Middle frontal gyrus (tissue), 1 donor: ENCODE results near the gene SRD5A2.
"Not testable (repeated sequence)": the region's sequence is repeated elsewhere in the genome, so short reads cannot be mapped to it uniquely, and the experiment has no call there.

Source experiments
- DNase-seq: peaks from one replicate; pipeline ENCODE4 v3.0.0-alpha.2; 2015; ENCODE audit warnings: low spot score; ENCODE audit errors: extremely low spot score

The SRD5A2 gene

DNA sequence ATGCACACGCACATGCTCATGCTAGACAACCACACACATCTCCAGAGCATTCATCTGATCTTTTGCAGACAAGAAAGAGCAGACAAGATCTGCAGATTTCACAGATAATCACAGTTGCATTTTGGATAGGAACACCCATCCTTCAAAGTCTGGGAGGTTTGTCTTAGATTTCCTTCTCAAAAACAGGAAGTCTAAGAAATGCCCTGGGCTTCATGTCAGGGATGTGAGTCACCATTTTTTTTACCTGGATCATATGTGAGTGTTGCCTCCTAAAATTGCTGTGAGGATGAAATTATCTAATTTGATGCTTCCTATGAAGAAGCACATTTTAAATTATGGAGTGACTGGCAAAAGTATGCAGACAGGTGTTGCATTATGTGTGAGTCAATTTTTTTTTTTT is 46.1 kb downstream of the SRD5A2 start:
- DNase-seq, result no peak

DNA sequence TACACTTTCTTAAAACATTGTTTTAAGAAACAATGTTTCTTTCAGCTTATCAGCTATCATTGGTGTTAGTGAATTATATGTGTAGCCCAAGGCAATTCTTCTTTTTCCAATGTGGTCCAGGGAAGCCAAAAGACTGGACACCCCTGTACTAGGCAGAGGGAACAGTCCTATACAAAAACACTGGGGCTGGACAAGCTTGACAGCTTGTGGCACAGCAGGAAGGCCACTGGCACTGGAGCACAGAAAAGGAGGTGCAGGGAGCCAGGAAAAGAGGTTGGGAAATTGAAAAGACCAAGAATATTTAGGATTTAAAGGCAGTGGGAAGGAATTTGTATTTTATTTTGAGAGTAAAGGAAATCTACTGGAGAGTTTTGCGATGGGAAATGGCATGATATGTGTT is 47.7 kb downstream of the SRD5A2 start:
- no peak for DNase-seq

DNA sequence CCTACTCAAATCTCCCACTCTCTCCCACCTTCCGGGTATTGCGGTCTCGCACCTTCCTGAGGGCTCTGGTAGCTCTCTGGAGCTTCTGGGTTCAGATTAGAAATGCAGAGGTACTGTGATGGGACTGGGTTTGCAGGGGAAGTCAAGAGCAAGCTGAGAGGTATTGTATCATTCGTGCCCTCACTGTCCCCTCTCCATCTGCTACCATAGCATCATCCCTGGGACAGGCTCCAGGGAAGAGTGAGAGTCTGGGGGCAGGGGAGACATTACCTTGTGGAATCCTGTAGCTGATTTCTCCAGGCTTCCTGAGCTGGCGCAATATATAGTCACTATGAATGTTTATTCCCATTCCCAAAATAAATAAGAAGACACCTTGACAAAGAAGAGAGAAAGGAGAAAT is 49.6 kb downstream of the SRD5A2 start:
- DNase-seq, result no peak

DNA sequence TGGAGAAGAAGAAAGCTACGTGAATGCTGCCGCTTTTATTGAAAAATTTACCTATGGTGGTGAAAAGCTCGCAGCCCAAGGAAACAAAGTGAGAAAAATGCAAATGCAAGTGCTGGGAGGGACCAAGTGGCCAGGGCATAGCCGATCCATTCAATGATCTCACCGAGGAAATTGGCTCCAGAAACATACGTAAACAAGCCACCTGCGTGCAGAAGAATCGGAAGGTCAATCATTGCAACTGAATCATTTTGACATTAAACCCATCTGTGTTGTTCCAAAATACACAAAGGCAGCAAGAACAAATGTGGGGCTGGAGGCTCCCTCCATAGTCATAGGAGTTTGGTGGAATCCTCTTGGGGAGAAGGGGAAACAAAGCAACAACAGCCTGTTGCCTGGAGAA is 51.5 kb downstream of the SRD5A2 start:
- no peak for DNase-seq

DNA sequence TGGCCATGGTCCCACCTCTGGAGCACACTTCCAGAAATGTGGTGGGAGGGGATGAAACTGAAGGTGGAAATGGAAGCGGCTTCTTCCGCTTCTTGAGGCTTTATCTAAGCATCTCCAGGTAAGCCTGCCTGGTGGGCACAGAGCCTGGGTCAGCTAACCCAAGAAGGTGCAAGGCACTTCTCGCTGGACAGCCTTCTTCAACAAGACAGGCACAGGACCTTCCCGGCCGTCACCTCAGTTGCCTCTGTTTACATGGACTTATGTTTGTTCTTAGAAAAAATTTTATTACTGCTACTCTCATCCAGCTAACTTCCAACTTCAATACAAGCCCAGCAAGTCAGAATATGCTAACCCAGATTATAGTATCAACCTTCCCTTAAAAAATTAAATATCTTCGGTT is 51.9 kb downstream of the SRD5A2 start:
- DNase-seq, result no peak

DNA sequence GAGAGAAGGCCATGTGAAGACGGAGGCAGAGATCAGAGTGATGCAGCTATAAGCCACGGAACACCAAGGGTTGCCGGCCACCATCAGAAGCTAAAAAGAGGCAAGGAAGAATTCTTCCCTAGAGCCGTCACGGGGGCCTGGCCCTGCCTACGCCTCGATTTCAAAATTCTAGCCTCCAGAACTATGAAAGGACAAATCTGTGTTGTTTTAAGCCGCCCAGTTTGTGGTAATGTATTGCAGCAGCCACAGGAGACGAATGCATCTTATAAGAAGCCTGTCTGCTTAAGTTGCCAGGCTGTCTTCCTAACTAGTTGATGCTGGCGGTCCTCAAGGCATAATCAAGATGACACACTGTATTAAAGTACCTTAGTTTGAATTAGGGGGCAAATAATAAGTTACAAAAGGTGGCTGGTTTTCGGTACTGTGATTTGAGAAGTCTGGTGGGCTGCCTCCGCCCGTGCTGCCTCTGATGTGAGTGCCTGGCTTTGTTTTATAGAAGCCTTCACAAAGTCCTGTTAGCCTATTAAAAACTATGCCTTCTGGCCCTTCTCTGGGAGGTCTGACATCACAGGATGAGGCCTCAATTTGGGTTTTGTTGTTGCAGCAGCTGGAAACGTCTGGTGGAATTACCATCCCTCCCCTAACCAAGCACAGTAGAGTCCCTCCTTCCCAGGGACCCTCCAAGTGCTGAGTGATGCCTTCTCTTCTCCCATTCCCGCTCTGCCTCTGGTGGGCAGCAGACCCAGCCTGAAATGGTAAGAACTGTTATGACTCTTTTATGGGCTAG is 53.6 kb downstream of the SRD5A2 start:
- no peak for DNase-seq

DNA sequence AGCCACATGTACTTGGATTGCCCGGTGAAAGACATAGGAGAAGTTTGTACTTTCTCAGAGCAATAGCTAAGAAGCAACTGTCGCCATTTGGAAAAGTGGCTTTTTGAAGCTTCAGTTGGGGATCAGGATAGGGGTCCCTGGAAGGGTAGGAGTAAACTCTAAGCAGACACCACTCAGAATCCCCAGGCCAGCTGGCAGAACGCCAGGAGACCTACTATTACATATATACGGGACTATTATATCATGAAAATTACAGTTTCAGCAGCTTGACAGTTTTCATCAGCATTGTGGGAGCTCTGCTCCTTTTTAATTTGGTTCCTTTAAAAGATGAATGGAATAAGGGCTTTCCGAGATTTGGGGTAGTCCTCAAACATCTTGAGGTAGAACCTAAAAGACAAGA is 54.9 kb downstream of the SRD5A2 start:
- DNase-seq, result no peak

DNA sequence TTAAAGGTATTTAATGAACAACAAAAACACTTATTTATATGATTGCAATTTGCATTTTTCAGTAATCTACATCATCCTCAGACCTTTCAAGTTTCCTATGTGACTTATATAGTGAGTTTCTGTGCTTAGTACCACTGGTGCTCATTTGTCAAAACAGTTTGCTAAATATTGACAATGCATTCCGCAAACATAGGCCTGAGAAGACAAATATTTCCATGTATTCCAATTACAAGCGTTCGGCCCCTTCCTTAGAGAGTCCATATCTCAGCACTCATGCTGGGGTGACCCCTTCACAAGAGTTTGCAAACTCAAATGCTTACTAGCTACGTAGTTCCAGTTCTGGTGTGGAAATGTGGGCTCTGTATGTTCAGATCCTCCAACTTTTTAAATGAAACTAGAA is 56.1 kb downstream of the SRD5A2 start:
- DNase-seq, result no peak

DNA sequence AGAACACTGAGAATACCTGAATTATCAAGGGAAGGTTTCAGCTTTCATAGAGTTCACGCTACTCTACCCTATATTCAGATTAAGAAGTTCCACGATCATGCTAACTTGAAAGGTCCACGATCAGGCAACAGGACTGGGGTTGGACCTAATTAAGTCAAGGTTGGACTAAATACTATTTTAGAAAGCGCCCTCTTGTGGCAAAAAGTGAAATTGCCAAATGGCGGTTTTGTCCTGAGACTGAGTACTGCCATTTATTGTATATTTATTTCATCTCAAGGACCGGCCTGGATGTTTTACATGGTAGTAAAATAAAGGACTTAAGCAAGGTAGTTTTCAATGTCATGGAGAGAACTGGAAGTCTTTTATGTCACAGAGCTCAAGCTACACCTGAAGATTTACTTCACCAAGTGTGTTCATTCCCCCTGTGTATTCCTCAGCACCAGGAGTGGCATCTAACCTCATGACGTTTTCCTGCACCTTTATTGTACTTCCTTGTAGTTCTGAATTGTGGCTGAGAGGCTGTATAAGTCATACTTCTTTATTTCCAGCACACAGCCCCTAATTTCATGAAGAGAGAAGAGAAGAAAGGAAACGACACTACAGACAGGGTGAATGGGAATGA is 56.8 kb downstream of the SRD5A2 start:
- no peak for DNase-seq

DNA sequence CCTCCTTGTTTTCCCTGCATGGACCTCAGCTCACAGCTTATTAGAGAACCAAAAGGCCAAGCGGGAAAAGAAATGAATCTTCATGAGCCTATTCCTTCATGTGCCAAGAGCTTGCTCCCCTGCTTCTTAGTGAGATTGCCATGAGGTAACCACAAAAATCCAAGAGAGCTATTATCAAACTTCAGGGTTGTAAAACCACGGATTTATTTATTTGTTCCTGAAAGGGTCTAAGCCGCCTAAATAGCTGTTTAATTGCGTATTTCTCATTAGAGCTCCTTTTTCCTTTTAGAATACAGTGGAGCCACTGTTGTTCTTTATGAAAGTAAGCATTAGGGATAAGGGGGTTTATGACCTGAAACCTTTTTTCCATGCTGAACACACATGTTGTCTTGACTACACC is 58.0 kb downstream of the SRD5A2 start:
- no peak for DNase-seq

DNA sequence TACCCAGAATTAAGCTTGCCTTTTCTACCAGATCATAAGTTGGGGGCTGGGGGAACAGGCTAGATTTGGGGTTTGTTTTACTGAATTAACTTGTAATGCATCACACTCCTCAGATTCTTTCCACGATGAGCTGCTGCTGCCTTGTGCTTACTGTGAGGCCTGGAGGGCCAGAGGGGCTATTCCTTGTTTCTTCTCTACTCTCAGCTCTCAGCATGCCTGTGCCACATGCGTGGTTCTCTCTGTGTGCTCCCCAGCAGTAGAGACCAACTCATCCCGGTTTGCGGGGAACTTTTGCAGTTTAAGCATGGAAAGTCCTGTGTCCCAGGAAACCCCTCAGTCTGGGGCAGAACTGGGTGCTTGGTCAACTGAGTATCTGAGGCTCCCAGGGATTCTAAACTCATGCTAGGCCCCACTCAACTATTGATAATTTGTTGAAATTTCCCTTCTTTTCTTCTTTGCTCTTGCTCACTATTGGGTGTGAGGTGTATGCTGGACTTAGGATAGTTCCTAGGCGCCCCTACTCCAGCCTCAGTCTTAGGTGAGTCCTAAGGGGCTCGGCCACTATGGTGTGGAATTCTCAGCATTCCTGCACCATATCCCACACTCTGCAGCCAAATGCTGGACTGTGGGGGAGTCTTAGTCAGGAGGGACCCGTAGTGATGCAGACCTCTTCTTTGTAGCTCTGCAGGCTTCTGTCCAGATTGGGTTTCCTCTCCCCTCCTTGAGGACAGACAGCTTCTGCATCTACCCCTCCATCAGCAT is 63.1 kb downstream of the SRD5A2 start:
- no peak for DNase-seq

DNA sequence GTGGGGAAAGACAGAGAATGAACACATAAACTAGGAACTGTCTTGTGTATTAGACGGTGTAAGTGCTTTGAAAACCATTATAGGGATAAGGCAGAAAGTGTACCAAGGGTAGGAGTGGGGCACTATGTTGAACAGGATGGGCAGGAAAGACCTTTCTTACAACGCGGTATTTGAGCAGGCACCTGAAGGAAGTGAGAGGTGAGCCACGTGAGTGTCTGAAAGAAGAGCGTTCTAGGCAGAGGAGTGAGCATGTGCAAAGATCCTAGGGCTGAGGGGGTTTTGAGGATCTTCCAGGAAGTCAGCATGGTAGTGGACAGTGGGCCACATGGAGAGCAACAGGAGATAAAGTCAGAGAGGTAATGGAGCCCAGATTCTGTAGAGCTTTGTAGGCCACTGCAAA is 65.2 kb downstream of the SRD5A2 start:
- DNase-seq, result no peak

DNA sequence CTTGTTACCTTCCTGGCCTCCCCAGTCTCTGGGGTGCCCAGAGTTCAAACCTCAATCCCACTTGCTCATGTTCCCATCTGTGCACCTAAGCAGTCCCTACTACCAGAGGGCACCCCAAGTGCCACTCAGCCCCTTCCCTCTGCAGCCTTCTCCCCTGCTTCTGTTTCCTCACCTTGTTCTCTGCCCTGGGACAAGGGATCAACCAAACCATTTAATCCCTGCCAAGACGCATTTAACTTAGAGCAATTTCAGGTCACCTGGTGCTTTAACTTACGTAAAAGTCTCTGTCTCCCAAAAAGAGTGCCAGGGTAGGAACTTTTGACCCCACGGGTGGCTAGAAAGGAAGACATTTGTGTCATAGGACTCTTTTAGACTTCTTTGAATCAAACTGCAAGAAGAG is 67.2 kb downstream of the SRD5A2 start:
- DNase-seq, result no peak

DNA sequence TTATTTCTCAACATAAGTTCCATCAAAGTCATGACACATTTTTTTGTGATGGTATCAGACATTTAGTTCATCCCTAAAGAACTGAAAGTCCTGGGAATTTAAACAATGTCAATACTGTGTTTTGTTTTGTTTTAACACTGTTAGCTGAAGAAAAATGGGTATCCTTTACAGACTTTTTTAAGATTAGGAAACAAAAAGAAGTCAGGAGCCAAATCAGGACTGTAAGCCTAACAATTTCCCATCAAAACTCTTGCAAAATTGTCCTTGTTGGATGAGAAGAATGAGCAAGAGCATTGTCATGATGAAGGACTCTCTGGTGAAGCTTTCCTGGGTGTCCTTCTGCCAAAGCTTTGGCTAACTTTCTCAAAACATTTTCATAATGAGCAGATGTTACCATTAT is 69.4 kb downstream of the SRD5A2 start:
- no peak for DNase-seq

DNA sequence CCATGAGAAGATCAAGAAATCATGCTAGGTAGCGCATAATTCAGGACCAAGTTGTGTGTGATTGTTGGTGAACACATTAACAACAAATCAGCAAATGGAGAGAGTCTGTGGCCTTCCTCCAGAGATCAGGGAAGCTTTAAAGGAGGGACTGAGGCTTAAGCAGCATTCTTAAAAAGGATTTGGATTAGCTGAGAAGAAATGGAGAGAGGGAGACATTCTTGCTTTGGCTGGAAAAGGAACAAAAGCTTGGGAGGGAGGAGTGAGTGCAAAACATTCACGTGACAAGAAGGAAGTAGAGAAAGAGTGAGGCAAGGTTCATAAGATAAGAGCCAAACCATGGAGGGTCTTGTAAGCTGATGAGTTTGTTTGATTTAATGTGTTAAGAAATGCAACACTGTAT is 75.6 kb downstream of the SRD5A2 start:
- DNase-seq, result no peak

DNA sequence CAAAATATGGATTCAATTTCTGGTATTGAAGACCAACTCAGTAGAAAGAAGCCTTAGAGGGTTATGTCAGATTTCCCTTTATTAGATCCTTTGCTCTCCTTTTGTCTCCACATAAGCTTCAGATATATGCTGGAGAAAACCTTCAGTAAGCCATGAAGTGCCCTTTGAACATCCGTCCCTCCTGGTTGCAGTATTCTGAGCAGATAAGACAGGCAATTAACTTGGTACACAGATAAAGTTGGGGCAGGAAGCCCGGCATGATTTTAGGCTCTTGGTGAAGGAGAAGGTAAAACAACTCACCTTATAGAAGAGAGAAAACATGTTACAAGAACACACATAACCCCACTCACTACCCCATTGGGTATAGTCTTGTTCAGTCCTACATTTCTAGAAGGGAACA is 76.4 kb downstream of the SRD5A2 start:
- DNase-seq, result no peak

DNA sequence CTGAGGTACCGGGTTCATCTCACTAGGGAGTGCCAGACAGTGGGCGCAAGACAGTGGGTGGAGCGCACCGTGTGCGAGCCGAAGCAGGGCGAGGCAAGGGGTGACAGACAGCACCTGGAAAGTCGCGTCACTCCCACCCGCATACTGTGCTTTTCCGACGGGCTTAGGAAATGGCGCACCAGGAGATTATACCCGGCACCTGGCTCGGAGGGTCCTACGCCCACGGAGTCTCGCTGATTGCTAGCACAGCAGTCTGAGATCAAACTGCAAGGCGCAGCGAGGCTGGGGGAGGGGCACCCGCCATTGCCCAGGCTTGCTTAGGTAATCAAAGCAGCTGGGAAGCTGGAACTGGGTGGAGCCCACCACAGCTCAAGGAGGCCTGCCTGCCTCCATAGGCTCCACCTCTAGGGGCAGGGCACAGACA is 84.3 kb downstream of the SRD5A2 start:
- DNase-seq, result not testable (repeated sequence)

DNA sequence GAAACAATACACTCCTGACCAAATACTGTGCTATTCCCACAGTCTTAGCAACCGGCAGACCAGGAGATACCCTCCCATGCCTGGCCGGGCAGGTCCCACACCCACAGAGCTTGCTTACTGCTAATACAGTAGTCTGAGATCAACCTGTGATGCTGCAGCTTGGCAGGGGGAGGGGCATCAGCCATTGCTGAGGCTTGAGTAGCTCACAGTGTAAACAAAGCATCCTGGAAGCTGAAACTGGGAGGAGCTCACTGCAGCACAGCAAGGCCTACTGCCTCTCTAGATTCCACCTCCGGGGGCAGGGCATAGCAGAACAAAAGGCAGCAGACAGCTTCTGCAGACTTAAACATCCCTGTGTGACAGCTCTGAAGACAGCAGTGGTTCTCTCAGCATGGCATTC is 91.4 kb downstream of the SRD5A2 start:
- not testable (repeated sequence) for DNase-seq

DNA sequence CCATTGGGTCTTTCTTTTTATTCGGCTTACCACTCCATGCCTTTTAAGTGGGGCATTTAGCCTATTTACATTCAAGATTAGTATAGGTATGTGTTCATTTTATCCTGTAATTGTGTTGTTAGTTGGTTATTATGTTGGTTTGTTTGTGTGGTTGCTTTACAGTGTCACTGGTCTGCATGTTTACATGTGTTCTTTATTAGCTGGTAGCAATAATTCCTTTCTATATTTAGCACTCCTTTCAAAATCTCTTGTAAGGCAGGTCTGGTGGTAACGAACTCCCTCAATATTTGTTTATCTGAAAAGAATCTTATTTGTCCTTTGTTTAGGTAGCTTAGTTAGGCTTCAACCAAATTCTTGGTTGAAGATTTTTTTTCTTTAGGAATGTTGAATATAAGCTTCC is 97.5 kb downstream of the SRD5A2 start:
- no peak for DNase-seq

DNA sequence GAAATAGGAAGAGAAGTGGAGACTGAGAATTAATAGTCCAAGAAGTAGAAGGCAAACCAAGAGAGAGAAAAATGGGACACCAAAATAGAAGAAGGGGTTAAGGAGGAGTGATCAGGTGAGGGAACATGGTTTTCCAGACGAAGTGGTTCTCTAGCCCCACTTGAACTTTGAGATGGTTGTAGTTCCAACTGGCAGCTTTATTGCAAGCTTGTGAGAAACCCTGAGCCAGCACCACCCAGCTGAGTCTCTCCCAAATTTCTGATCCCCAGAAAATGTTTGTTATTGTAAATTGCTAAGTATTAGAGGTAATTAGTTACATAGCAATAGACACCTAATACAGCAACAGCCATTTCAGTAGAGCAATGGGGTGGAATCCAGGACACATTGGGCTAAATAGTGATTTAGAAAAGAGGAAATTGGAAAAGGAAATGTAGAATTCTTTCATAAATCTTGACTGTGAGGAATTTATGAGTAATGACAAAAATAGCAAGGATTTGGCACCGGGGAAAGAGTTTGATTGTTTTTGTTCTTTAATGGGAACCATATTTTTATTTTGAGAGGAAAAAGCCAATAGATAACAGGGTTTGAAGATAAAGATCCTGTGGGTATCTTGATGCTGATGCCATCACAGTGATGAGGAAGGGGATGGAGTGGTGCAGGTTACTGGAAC is 104.1 kb downstream of the SRD5A2 start:
- no peak for DNase-seq

DNA sequence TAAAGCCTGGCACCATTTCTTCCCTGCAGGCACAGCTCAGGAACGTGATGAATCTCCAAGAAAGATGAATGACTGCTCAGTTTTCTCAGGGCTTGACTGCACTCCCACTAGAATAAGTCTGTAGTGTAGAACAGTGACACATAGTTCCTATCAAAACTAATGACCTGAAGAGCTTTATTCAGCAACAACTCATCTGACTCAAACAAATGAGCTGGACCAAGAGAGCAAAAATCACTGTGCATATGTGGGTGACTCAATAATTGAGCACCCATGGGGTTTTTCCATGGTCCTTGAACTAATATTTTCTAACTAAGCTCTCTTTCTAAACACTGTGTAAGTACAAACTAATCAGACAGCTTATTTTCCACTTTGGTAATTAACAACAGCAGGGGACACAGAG is 105.0 kb downstream of the SRD5A2 start:
- no peak for DNase-seq

DNA sequence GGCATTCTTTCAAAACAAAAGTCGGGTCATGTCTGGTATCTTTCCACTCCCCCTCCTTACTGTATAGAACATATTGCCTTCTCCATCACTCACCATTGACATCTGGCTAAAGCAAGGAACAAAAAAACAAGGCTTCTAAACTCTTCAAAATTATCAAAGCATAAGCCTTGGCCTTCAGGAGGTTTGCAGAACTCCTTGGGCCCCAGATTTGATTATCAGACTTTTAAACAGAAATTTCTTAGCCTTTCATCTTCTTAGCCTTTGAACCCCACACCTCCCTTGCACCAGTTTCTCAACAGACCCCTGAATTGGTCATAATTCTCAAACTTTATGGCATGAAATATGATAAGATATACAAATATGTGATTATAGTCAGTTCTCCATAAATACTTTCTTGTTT is 106.4 kb downstream of the SRD5A2 start:
- no peak for DNase-seq
